Ascending aorta (tissue), 2 donors: ENCODE data around the gene CHN2. TPM values are rescaled to one million over a fixed set of nuclear protein-coding genes. Genes with fewer than 3 reads are reported as not detected.

Experiments used
- DNase-seq, 2 donors: peaks; one replicate each; pipeline ENCODE4 v3.0.0-alpha.2; 2019; ENCODE audit warnings: low spot score in 2 of 2
- H3K27ac ChIP-seq, 2 donors: fragments of 200-600 bp; sonication (generic); one replicate each; pipeline ENCODE4 v1.5.1; 2016 to 2017; ENCODE audit warnings: mild to moderate bottlenecking in 1 of 2
- H3K27me3 ChIP-seq: fragments of 200-600 bp; sonication (generic); one replicate; pipeline ENCODE4 v1.5.1; 2017
- H3K36me3 ChIP-seq, 2 donors: fragments of 200-600 bp; sonication (generic); one replicate each; pipeline ENCODE4 v1.5.1; 2016
- H3K4me1 ChIP-seq, 2 donors: fragments of 200-600 bp; sonication (generic); one replicate each; pipeline ENCODE4 v1.5.1; 2016 to 2017; ENCODE audit warnings: mild to moderate bottlenecking in 1 of 2
- H3K4me3 ChIP-seq, 2 donors: fragments of 200-600 bp; sonication (generic); one replicate each; pipeline ENCODE4 v1.5.1; 2016 to 2017; ENCODE audit warnings: mild to moderate bottlenecking in 1 of 2
- H3K9me3 ChIP-seq, 2 donors: fragments of 200-600 bp; sonication (generic); one replicate each; pipeline ENCODE4 v1.5.1; 2016
- intact Hi-C: fragments of 100-400 bp; cut with DNase I; formaldehyde crosslinking; loops from one replicate; pipeline ENCODE4 v1.15.1; 2023
- total RNA-seq: library from RNA; depleted of rRNA; stranded (reverse); fragments of >200 nt; gene quantifications from one replicate; pipeline ENCODE4 v1.1.0, GENCODE V29; 2016
- TF ChIP-seq, protein P1 (sequence below), 3 experiments: fragments of 200-600 bp in 2 of 3; fragments of 450-650 bp in 1 of 3; sonication (generic) in 2 of 3; IDR thresholded peaks; one replicate each; pipeline ENCODE4 v1.5.1; 2016 to 2019; ENCODE audit warnings: antibody characterized with exemption in 3 of 3, mild to moderate bottlenecking in 1 of 3, moderate library complexity in 1 of 3

The CHN2 gene
- total RNA-seq, 1 donor from 2014 or later, result 8.7 TPM

DNA sequence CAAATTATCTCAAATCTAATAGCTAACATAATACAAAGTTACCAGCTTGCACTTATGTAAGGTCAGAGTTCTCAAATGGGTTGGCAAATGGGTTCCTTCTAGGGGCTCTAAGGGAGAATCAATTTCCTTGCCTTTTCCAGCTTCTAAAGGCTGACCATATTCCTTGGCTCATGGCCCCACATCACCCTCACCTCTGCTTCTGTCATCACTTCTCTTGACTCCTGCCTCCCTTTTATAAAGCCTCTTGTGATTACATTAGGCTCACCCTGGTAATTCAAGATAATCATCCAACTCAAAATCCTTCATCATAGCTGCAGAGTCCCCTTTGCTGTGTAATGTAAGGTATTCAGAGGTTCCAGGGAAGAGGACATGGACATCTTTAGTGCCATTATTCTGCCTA is 42.1 kb downstream of the CHN2 start:
- Histone ChIP-seq H3K4me3 (no peak overlapping the region), H3K4me1 (no peaks in the 10 kb centered on the region), H3K27ac (no peak overlapping the region), H3K36me3 (no peaks in the 10 kb centered on the region), H3K27me3 (no peaks in the 10 kb centered on the region), H3K9me3 (no peaks in the 10 kb centered on the region)
- TF ChIP-seq, protein P1, sequence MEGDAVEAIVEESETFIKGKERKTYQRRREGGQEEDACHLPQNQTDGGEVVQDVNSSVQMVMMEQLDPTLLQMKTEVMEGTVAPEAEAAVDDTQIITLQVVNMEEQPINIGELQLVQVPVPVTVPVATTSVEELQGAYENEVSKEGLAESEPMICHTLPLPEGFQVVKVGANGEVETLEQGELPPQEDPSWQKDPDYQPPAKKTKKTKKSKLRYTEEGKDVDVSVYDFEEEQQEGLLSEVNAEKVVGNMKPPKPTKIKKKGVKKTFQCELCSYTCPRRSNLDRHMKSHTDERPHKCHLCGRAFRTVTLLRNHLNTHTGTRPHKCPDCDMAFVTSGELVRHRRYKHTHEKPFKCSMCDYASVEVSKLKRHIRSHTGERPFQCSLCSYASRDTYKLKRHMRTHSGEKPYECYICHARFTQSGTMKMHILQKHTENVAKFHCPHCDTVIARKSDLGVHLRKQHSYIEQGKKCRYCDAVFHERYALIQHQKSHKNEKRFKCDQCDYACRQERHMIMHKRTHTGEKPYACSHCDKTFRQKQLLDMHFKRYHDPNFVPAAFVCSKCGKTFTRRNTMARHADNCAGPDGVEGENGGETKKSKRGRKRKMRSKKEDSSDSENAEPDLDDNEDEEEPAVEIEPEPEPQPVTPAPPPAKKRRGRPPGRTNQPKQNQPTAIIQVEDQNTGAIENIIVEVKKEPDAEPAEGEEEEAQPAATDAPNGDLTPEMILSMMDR (IDR thresholded peaks at IDR 0.05), result no peak
- DNase-seq, result no peak
- intact Hi-C loops, result no loop called here

DNA sequence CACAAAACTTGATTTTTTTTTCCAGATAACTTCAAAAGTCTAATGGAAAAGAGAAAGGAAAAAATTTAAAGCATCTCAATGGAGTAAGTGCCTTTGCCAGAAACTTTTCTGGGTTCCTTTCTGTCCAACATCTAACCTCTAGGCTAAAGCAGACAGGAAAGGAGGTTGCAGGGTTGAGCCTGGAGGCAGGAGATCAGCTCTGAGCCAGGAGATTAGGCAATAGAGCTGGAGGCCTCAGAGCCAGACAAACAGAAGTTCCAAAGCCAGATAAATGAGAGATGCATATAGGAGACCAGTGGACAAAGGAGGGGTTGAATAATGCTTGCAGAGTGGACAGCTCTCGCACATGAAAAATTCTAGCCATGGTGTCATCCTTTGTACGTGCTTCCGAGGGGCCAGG is 42.9 kb downstream of the CHN2 start:
- Histone ChIP-seq H3K36me3 (no peaks in the 10 kb centered on the region), H3K4me3 (no peak overlapping the region), H3K4me1 (no peaks in the 10 kb centered on the region), H3K27me3 (no peaks in the 10 kb centered on the region), H3K9me3 (no peaks in the 10 kb centered on the region), H3K27ac (no peak overlapping the region)
- TF ChIP-seq, protein P1 (IDR thresholded peaks at IDR 0.05), result no peak
- no peak for DNase-seq
- intact Hi-C loops, result no loop called here

- DNase-seq, result no peak
- Histone ChIP-seq H3K27ac (no peak overlapping the region), H3K4me1 (no peaks in the 10 kb centered on the region), H3K36me3 (no peaks in the 10 kb centered on the region), H3K27me3 (no peaks in the 10 kb centered on the region), H3K4me3 (no peak overlapping the region), H3K9me3 (no peaks in the 10 kb centered on the region)
- intact Hi-C loops, result no loop called here
- TF ChIP-seq, protein P1 (IDR thresholded peaks at IDR 0.05), result peak in 1 of 3 experiments; percentile 25
These were observed 45.1 kb downstream of the CHN2 start for GRCh38 chr7:29239638-29240037.

GRCh38 chr7:29242265-29242664 is 47.7 kb downstream of the CHN2 start:
- Histone ChIP-seq H3K27me3 (no peaks in the 10 kb centered on the region), H3K27ac (no peak overlapping the region), H3K36me3 (no peaks in the 10 kb centered on the region), H3K9me3 (no peaks in the 10 kb centered on the region), H3K4me3 (no peak overlapping the region), H3K4me1 (no peaks in the 10 kb centered on the region)
- intact Hi-C loops, result no loop called here
- TF ChIP-seq, protein P1 (IDR thresholded peaks at IDR 0.05), result no peak
- no peak for DNase-seq

GRCh38 chr7:29243910-29244655 is 49.5 kb downstream of the CHN2 start:
- Histone ChIP-seq H3K36me3 (no peaks in the 10 kb centered on the region), H3K9me3 (no peaks in the 10 kb centered on the region), H3K27me3 (no peaks in the 10 kb centered on the region), H3K27ac (no peak overlapping the region), H3K4me1 (no peaks in the 10 kb centered on the region), H3K4me3 (no peak overlapping the region)
- no peak for DNase-seq
- TF ChIP-seq, protein P1 (IDR thresholded peaks at IDR 0.05), result no peak
- intact Hi-C loops, result no loop called here
